ENCODE data around the gene TBC1D22A.

The TBC1D22A gene

DNA sequence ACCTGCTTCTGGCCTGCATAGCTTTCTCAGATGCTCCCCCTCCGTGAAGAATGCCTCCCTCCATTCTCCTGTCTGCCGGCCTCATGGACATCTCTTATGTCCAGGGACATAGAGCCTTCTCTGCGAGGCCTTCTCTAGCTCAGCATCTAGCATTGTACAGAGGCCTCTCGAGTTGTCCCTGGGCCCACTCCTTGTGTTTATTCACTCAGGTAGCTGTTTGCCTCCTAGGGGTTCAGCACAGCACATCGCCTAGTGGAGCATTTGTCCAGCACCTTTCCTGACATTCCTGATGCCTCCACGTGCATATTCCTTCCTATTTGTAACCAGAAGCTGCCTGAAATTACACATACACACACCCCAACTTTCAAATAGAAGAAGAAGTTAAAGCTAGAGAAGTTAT is 101.3 kb downstream of the TBC1D22A start:
- H3K36me3 ChIP-seq (ENCODE audit: control insufficient read depth in 1 of 2, insufficient read depth in 2 of 2, low read length in 2 of 2): no peaks in the 10 kb centered on the region
- peaks cover 13 to 16% of the 10 kb centered on the region in 2 donors for H3K4me1 ChIP-seq (ENCODE audit: control insufficient read depth in 1 of 2, insufficient read depth in 2 of 2, low read length in 2 of 2)
- no peak overlapping the region for H3K9ac ChIP-seq (ENCODE audit: low read depth in 1 of 2, low read length in 2 of 2)
- H3K27me3 ChIP-seq (ENCODE audit: control insufficient read depth in 1 of 2, insufficient read depth in 2 of 2, low read length in 2 of 2): no peaks in the 10 kb centered on the region
- H3K27ac ChIP-seq (ENCODE audit: low read depth, low read length): no peak overlapping the region
- no peak overlapping the region for H3K4me3 ChIP-seq (ENCODE audit: low read depth in 1 of 2, low read length in 2 of 2)
- H3K9me3 ChIP-seq (ENCODE audit: control insufficient read depth in 1 of 2, low read length in 2 of 2): no peaks in the 10 kb centered on the region

- no peaks in the 10 kb centered on the region for H3K27me3 ChIP-seq (ENCODE audit: control insufficient read depth in 1 of 2, insufficient read depth in 2 of 2, low read length in 2 of 2)
Observed at GRCh38 chr22:46864314-46865051, 102.0 kb downstream of the TBC1D22A start.

DNA sequence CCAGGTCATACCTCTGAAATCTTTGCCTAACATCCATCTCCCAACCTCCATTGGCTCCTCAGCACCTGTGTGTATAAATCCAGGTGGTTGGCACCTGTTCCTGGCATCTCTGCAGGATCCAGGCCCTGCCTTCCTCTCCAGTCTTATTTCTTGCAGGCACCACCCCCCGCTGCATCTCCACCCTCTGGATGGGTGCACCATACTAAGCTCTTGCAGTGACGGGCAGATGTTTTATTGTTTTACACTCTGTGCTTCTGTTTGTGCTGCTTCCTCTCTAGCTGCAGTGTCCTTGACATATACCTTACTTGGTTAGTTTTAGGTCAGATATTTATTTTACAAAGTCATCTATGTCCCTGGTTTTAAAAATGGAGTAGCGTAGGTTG is 102.6 kb downstream of the TBC1D22A start:
- Histone ChIP-seq H3K27me3 (ENCODE audit: control insufficient read depth in 1 of 2, insufficient read depth in 2 of 2, low read length in 2 of 2) (no peaks in the 10 kb centered on the region), H3K36me3 (ENCODE audit: control insufficient read depth in 1 of 2, insufficient read depth in 2 of 2, low read length in 2 of 2) (no peaks in the 10 kb centered on the region), H3K9me3 (ENCODE audit: control insufficient read depth in 1 of 2, low read length in 2 of 2) (no peaks in the 10 kb centered on the region), H3K27ac (ENCODE audit: low read depth, low read length) (no peak overlapping the region), H3K4me1 (ENCODE audit: control insufficient read depth in 1 of 2, insufficient read depth in 2 of 2, low read length in 2 of 2) (peaks cover 13 to 16% of the 10 kb centered on the region in 2 donors), H3K4me3 (ENCODE audit: low read depth in 1 of 2, low read length in 2 of 2) (no peak overlapping the region), H3K9ac (ENCODE audit: low read depth in 1 of 2, low read length in 2 of 2) (no peak overlapping the region)

More at GRCh38 chr22:46864314-46865051, 102.0 kb downstream of the TBC1D22A start:
- Histone ChIP-seq H3K4me3 (ENCODE audit: low read depth in 1 of 2, low read length in 2 of 2) (no peak overlapping the region), H3K4me1 (ENCODE audit: control insufficient read depth in 1 of 2, insufficient read depth in 2 of 2, low read length in 2 of 2) (peaks cover 13 to 16% of the 10 kb centered on the region in 2 donors), H3K27ac (ENCODE audit: low read depth, low read length) (no peak overlapping the region), H3K36me3 (ENCODE audit: control insufficient read depth in 1 of 2, insufficient read depth in 2 of 2, low read length in 2 of 2) (no peaks in the 10 kb centered on the region), H3K9me3 (ENCODE audit: control insufficient read depth in 1 of 2, low read length in 2 of 2) (no peaks in the 10 kb centered on the region), H3K9ac (ENCODE audit: low read depth in 1 of 2, low read length in 2 of 2) (no peak overlapping the region)

- Histone ChIP-seq H3K4me1 (ENCODE audit: control insufficient read depth in 1 of 2, insufficient read depth in 2 of 2, low read length in 2 of 2) (peaks cover 13 to 16% of the 10 kb centered on the region in 2 donors), H3K36me3 (ENCODE audit: control insufficient read depth in 1 of 2, insufficient read depth in 2 of 2, low read length in 2 of 2) (peaks cover 0 to 2% of the 10 kb centered on the region in 2 donors), H3K9ac (ENCODE audit: low read depth in 1 of 2, low read length in 2 of 2) (no peak overlapping the region), H3K27ac (ENCODE audit: low read depth, low read length) (no peak overlapping the region), H3K9me3 (ENCODE audit: control insufficient read depth in 1 of 2, low read length in 2 of 2) (no peaks in the 10 kb centered on the region), H3K27me3 (ENCODE audit: control insufficient read depth in 1 of 2, insufficient read depth in 2 of 2, low read length in 2 of 2) (no peaks in the 10 kb centered on the region), H3K4me3 (ENCODE audit: low read depth in 1 of 2, low read length in 2 of 2) (no peak overlapping the region)
Observed at GRCh38 chr22:46865642-46866041, 103.2 kb downstream of the TBC1D22A start.

DNA sequence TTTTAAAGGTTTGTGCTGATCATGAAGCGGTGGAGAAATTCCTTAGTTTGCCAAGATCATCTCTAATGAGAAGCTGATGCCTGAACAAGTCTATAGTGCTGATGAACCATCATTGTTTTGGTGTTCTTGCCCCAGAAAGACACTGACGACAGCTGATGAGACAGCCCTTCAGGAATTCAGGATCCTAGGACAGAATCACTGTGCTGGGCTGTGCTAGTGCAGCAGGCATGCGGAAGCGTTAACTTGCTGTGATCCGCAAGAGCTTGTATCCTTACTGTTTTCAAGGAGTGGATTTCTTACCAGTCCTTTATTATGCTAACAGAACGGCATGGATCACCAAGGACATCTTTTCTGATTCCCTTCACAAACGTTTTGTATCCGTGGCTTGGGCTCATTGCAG is 104.1 kb downstream of the TBC1D22A start:
- Histone ChIP-seq H3K4me1 (ENCODE audit: control insufficient read depth in 1 of 2, insufficient read depth in 2 of 2, low read length in 2 of 2) (peaks cover 13 to 16% of the 10 kb centered on the region in 2 donors), H3K9ac (ENCODE audit: low read depth in 1 of 2, low read length in 2 of 2) (no peak overlapping the region), H3K27me3 (ENCODE audit: control insufficient read depth in 1 of 2, insufficient read depth in 2 of 2, low read length in 2 of 2) (no peaks in the 10 kb centered on the region), H3K4me3 (ENCODE audit: low read depth in 1 of 2, low read length in 2 of 2) (no peak overlapping the region), H3K36me3 (ENCODE audit: control insufficient read depth in 1 of 2, insufficient read depth in 2 of 2, low read length in 2 of 2) (peaks cover 0 to 3% of the 10 kb centered on the region in 2 donors), H3K9me3 (ENCODE audit: control insufficient read depth in 1 of 2, low read length in 2 of 2) (no peaks in the 10 kb centered on the region), H3K27ac (ENCODE audit: low read depth, low read length) (no peak overlapping the region)

DNA sequence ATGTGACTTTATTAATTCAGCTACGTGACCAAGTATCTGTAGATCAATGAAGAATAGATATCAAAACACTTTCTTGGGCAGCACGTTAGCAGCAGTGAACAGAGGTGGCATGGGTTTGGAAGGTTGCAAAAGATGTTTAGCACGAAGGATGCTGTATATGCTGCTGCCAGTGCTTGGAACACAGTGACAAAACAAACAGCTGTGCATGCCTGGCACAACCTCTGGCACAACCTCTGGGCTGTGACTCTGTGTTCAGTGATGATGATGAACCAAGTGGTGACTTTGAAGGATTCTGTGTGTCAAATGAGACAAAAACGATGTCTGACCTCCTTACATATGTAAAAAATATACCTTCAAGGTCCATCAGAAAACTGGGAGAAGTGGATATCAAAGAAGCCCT is 104.7 kb downstream of the TBC1D22A start:
- no peak overlapping the region for H3K27ac ChIP-seq (ENCODE audit: low read depth, low read length)
- H3K9ac ChIP-seq (ENCODE audit: low read depth in 1 of 2, low read length in 2 of 2): no peak overlapping the region

DNA sequence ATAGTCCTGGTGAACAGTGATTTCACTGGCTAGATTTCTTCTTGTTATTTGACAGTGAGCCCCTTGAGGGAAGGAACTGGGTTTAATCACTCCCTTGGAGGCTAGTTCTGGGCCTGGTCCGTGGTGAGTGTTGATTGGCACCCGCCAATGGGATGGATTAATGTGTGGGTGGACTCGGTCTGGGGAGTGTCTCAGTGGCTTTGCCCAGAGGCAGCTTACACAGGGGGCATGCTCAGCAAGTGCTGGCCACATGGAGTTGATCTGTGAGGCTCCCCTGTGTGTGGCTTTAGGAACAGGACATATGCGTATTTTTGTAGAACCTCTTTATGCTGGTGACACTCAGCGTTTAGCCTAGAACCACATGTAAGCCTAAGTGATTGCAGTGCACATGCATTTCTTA is 106.9 kb downstream of the TBC1D22A start:
- Histone ChIP-seq H3K4me3 (ENCODE audit: low read depth in 1 of 2, low read length in 2 of 2) (no peak overlapping the region), H3K27me3 (ENCODE audit: control insufficient read depth in 1 of 2, insufficient read depth in 2 of 2, low read length in 2 of 2) (no peaks in the 10 kb centered on the region), H3K9ac (ENCODE audit: low read depth in 1 of 2, low read length in 2 of 2) (no peak overlapping the region), H3K27ac (ENCODE audit: low read depth, low read length) (no peak overlapping the region), H3K9me3 (ENCODE audit: control insufficient read depth in 1 of 2, low read length in 2 of 2) (no peaks in the 10 kb centered on the region), H3K36me3 (ENCODE audit: control insufficient read depth in 1 of 2, insufficient read depth in 2 of 2, low read length in 2 of 2) (peaks cover 0 to 3% of the 10 kb centered on the region in 2 donors), H3K4me1 (ENCODE audit: control insufficient read depth in 1 of 2, insufficient read depth in 2 of 2, low read length in 2 of 2) (peaks cover 6 to 7% of the 10 kb centered on the region in 2 donors)

More for the DNA sequence above, 104.7 kb downstream of the TBC1D22A start:
- H3K9me3 ChIP-seq (ENCODE audit: control insufficient read depth in 1 of 2, low read length in 2 of 2): no peaks in the 10 kb centered on the region
- no peak overlapping the region for H3K4me3 ChIP-seq (ENCODE audit: low read depth in 1 of 2, low read length in 2 of 2)
- peaks cover 13 to 16% of the 10 kb centered on the region in 2 donors for H3K4me1 ChIP-seq (ENCODE audit: control insufficient read depth in 1 of 2, insufficient read depth in 2 of 2, low read length in 2 of 2)
- H3K36me3 ChIP-seq (ENCODE audit: control insufficient read depth in 1 of 2, insufficient read depth in 2 of 2, low read length in 2 of 2): peaks cover 0 to 3% of the 10 kb centered on the region in 2 donors
- no peaks in the 10 kb centered on the region for H3K27me3 ChIP-seq (ENCODE audit: control insufficient read depth in 1 of 2, insufficient read depth in 2 of 2, low read length in 2 of 2)

DNA sequence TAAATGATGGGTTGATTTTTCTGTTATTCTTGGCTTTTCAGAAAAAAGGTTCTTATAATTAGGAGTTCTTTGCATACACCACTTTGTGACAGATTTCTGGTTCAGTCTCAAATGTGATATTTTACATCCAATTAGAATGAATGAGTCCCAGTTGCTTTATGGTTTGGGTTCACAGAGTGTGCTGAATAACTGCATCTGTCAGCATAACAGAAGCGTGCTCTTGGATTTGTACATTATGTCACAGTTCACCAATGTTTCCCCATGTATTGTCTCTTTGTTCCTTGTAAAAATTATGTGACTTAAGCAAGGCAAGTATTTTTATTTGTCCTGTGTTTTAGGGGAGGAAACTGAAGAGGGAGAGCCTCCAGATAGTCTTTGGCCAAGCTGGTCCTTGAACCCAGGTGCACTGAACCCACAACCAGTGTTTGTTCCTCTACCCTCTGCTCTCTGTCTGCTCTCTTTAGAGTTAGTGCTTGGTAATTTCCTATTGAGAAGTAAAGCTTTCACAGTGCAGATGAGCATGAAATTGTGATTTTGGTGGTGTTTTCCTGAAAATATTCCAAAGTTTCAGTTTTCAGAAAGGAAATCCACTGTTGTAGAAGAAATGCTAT is 107.5 kb downstream of the TBC1D22A start:
- no peaks in the 10 kb centered on the region for H3K27me3 ChIP-seq (ENCODE audit: control insufficient read depth in 1 of 2, insufficient read depth in 2 of 2, low read length in 2 of 2)
- H3K4me1 ChIP-seq (ENCODE audit: control insufficient read depth in 1 of 2, insufficient read depth in 2 of 2, low read length in 2 of 2): peaks cover 1% of the 10 kb centered on the region in 2 donors
- no peak overlapping the region for H3K27ac ChIP-seq (ENCODE audit: low read depth, low read length)
- H3K4me3 ChIP-seq (ENCODE audit: low read depth in 1 of 2, low read length in 2 of 2): no peak overlapping the region
- H3K36me3 ChIP-seq (ENCODE audit: control insufficient read depth in 1 of 2, insufficient read depth in 2 of 2, low read length in 2 of 2): peaks cover 0 to 3% of the 10 kb centered on the region in 2 donors
- no peaks in the 10 kb centered on the region for H3K9me3 ChIP-seq (ENCODE audit: control insufficient read depth in 1 of 2, low read length in 2 of 2)
- no peak overlapping the region for H3K9ac ChIP-seq (ENCODE audit: low read depth in 1 of 2, low read length in 2 of 2)

GRCh38 chr22:46871826-46872225 is 109.4 kb downstream of the TBC1D22A start:
- H3K27ac ChIP-seq (ENCODE audit: low read depth, low read length): no peak overlapping the region
- peaks cover 0 to 2% of the 10 kb centered on the region in 2 donors for H3K4me1 ChIP-seq (ENCODE audit: control insufficient read depth in 1 of 2, insufficient read depth in 2 of 2, low read length in 2 of 2)
- no peak overlapping the region for H3K9ac ChIP-seq (ENCODE audit: low read depth in 1 of 2, low read length in 2 of 2)
- H3K36me3 ChIP-seq (ENCODE audit: control insufficient read depth in 1 of 2, insufficient read depth in 2 of 2, low read length in 2 of 2): peaks cover 0 to 3% of the 10 kb centered on the region in 2 donors
- H3K4me3 ChIP-seq (ENCODE audit: low read depth in 1 of 2, low read length in 2 of 2): no peak overlapping the region
- H3K9me3 ChIP-seq (ENCODE audit: control insufficient read depth in 1 of 2, low read length in 2 of 2): no peaks in the 10 kb centered on the region
- H3K27me3 ChIP-seq (ENCODE audit: control insufficient read depth in 1 of 2, insufficient read depth in 2 of 2, low read length in 2 of 2): no peaks in the 10 kb centered on the region

- H3K27ac ChIP-seq (ENCODE audit: low read depth, low read length): no peak overlapping the region
- H3K4me1 ChIP-seq (ENCODE audit: control insufficient read depth in 1 of 2, insufficient read depth in 2 of 2, low read length in 2 of 2): peaks cover 8 to 13% of the 10 kb centered on the region in 2 donors
Observed at GRCh38 chr22:46875089-46875488, 112.6 kb downstream of the TBC1D22A start.

More at GRCh38 chr22:46875089-46875488, 112.6 kb downstream of the TBC1D22A start:
- H3K27me3 ChIP-seq (ENCODE audit: control insufficient read depth in 1 of 2, insufficient read depth in 2 of 2, low read length in 2 of 2): no peaks in the 10 kb centered on the region
- H3K9me3 ChIP-seq (ENCODE audit: control insufficient read depth in 1 of 2, low read length in 2 of 2): no peaks in the 10 kb centered on the region
- no peak overlapping the region for H3K4me3 ChIP-seq (ENCODE audit: low read depth in 1 of 2, low read length in 2 of 2)
- peaks cover 0 to 3% of the 10 kb centered on the region in 2 donors for H3K36me3 ChIP-seq (ENCODE audit: control insufficient read depth in 1 of 2, insufficient read depth in 2 of 2, low read length in 2 of 2)
- no peak overlapping the region for H3K9ac ChIP-seq (ENCODE audit: low read depth in 1 of 2, low read length in 2 of 2)

Data from duodenal mucosa (tissue), 2 donors.